HepG2 (cell line): ENCODE results near the gene OTUD4. TPM values are rescaled to one million over a fixed set of nuclear protein-coding genes. Genes with fewer than 3 reads are reported as not detected.

ENCODE experiments used
- ATAC-seq: fragments of 200-7000 bp; cut with Tn5 transposase; 3 replicates; pipeline ENCODE4 v1.9.1; 2020; ENCODE audit warnings: mild to moderate bottlenecking, moderate library complexity
- BruUV-seq: library from RNA; stranded (reverse); fragments of 400-500 nt; replicated peaks from 2 replicates; lab custom pipeline; 2021; lab: Mats Ljungman, UMichigan
- CTCF ChIA-PET: fragments of 300-600 bp; formaldehyde crosslinking; extraction: SDS; loops from one replicate; lab custom pipeline; 2021; ENCODE audit warnings: low total read pairs, inconsistent platforms, low intra/inter-chr PET ratio; lab: Yijun Ruan, JAX
- POLR2A ChIA-PET: fragments of 350-600 bp; sonication (Branson Sonifier 250); formaldehyde crosslinking; loops from one replicate; lab custom pipeline; 2020; ENCODE audit warnings: antibody characterized with exemption, inconsistent platforms; lab: Yijun Ruan, JAX
- DNase-seq: peaks from one replicate; pipeline ENCODE4 v3.0.0-alpha.2; 2015; ENCODE audit warnings: low spot score
- FAIRE-seq: peaks from 3 replicates; lab custom pipeline; 2011; peaks lifted over from hg19 to GRCh38; lab: Jason Lieb, UNC
- H2AFZ ChIP-seq: one replicate; pipeline ENCODE4 v1.6.1; 2011; ENCODE audit warnings: low read length, inconsistent platforms
- H3K27ac ChIP-seq: fragments of 300-600 bp; 3 replicates; pipeline ENCODE4 v1.8.0; 2011; ENCODE audit warnings: mixed run types, mild to moderate bottlenecking, mixed read lengths, low read length, inconsistent platforms; ENCODE audit not compliant: insufficient read depth; ENCODE audit errors: extremely low read length
- H3K27me3 ChIP-seq, 2 experiments: fragments of 200-600 bp in 1 of 2; 2 replicates in 1 of 2; 3 replicates in 1 of 2; pipeline versions ENCODE4 v1.6.0 to v1.8.0; 2011; ENCODE audit warnings: low read length in 2 of 2, mild to moderate bottlenecking in 2 of 2, moderate library complexity in 2 of 2, inconsistent platforms in 1 of 2; ENCODE audit not compliant: insufficient read depth in 2 of 2, control insufficient read depth in 1 of 2
- H3K36me3 ChIP-seq, 2 experiments: fragments of 200-600 bp in 1 of 2; replicated peaks in 1 of 2; 2 replicates in 1 of 2; 3 replicates in 1 of 2; pipeline versions ENCODE4 v1.5.1 to v1.8.0; 2011; ENCODE audit warnings: low read length in 2 of 2, inconsistent platforms in 1 of 2; ENCODE audit not compliant: insufficient read depth in 2 of 2, control insufficient read depth in 1 of 2
- H3K4me1 ChIP-seq: 2 replicates; pipeline ENCODE4 v1.5.1; 2012; ENCODE audit warnings: low read length, inconsistent platforms; ENCODE audit not compliant: insufficient read depth
- H3K4me2 ChIP-seq: 2 replicates; pipeline ENCODE4 v1.6.0; 2011; ENCODE audit warnings: low read depth, low read length, inconsistent platforms
- H3K4me3 ChIP-seq, 3 experiments: fragments of 200-600 bp in 1 of 3; sonication (generic), shearing (Covaris generic) in 1 of 3; replicated peaks in 1 of 3; 2 replicates each; pipeline ENCODE4 v1.5.1; 2011 to 2016; ENCODE audit warnings: low read length in 3 of 3, inconsistent platforms in 2 of 3, low read depth in 2 of 3, mild to moderate bottlenecking in 2 of 3, control low read depth in 1 of 3, mixed read lengths in 1 of 3; ENCODE audit not compliant: insufficient read depth in 1 of 3
- H3K79me2 ChIP-seq: one replicate; pipeline ENCODE4 v1.6.1; 2011; ENCODE audit warnings: low read length, inconsistent platforms; ENCODE audit not compliant: insufficient read depth
- H3K9ac ChIP-seq: 2 replicates; pipeline ENCODE4 v1.6.0; 2011; ENCODE audit warnings: mild to moderate bottlenecking, low read depth, low read length, inconsistent platforms; ENCODE audit not compliant: insufficient read depth
- H3K9me3 ChIP-seq: 2 replicates; pipeline ENCODE4 v1.5.1; 2012; ENCODE audit warnings: mild to moderate bottlenecking, low read length
- H4K20me1 ChIP-seq: 2 replicates; pipeline ENCODE4 v1.6.0; 2011; ENCODE audit warnings: inconsistent platforms, mild to moderate bottlenecking, low read length, moderate library complexity; ENCODE audit not compliant: insufficient read depth
- CAMTA2 ChIP-seq: sonication (generic); formaldehyde crosslinking; IDR thresholded peaks from 2 replicates; pipeline ENCODE4 v1.4.0; 2020; ENCODE audit warnings: mild to moderate bottlenecking, missing genetic modification reagents, borderline replicate concordance
- HNRNPK ChIP-seq: fragments of 200-400 bp; formaldehyde crosslinking; IDR thresholded peaks from 2 replicates; pipeline ENCODE4 v1.6.1; 2018; ENCODE audit warnings: low read length, low read depth, moderate library complexity, mild to moderate bottlenecking; ENCODE audit not compliant: poor library complexity, severe bottlenecking
- KDM5A ChIP-seq: fragments of 200-600 bp; sonication (generic); IDR thresholded peaks from 2 replicates; pipeline ENCODE4 v1.7.0; 2018; ENCODE audit warnings: antibody characterized with exemption, mild to moderate bottlenecking, low read length, borderline replicate concordance
- NFE2L1 ChIP-seq: sonication (generic); formaldehyde crosslinking; IDR thresholded peaks from 2 replicates; pipeline ENCODE4 v1.4.0; 2020; ENCODE audit warnings: missing genetic modification reagents, mild to moderate bottlenecking, borderline replicate concordance
- POLR2A ChIP-seq, 2 experiments: IDR thresholded peaks; 2 replicates each; pipeline ENCODE4 v1.6.1; 2011; ENCODE audit warnings: low read depth in 2 of 2, low read length in 2 of 2, mild to moderate bottlenecking in 1 of 2, moderate library complexity in 1 of 2; ENCODE audit not compliant: insufficient read depth in 1 of 2
- RAD51 ChIP-seq: fragments of 450-650 bp; IDR thresholded peaks from 2 replicates; pipeline ENCODE4 v1.6.1; 2016; ENCODE audit warnings: borderline replicate concordance
- ZEB1 ChIP-seq: IDR thresholded peaks from 2 replicates; pipeline ENCODE4 v1.6.1; 2012; ENCODE audit warnings: mild to moderate bottlenecking, low read depth, inconsistent platforms; ENCODE audit not compliant: insufficient replicate concordance
- ZHX1 ChIP-seq: sonication (generic); formaldehyde crosslinking; IDR thresholded peaks from 2 replicates; pipeline ENCODE4 v1.8.1; 2022; ENCODE audit warnings: low read depth, mild to moderate bottlenecking, missing genetic modification reagents
- WGBS: methylation state at CpG from one replicate; pipeline ENCODE4 v1.1.6; 2017; ENCODE audit warnings: low lambda C conversion rate; 5-methylcytosine and 5-hydroxymethylcytosine counted together
- in situ Hi-C: cut with HindIII; loops from 2 replicates; pipeline ENCODE4 v1.10.0; 2017; ENCODE audit warnings: low pct_unique_long_range_greater_than_20kb; ENCODE audit not compliant: extremely low pct_ligation_motif_present
- intact Hi-C: fragments of 100-400 bp; cut with micrococcal nuclease; formaldehyde crosslinking; loops from one replicate; pipeline ENCODE4 v1.10.0; 2022; ENCODE audit not compliant: unreplicated experiment
- polyA plus RNA-seq, 8 experiments: library from polyadenylated mRNA; depleted of rRNA in 3 of 8; stranded (reverse) in 7 of 8; unstranded in 1 of 8; fragments of >200 nt; fragmentation: Illumina TruSeq in 4 of 8; extraction: Trizol in 4 of 8; gene quantifications; 2 replicates each; pipeline versions ENCODE4 v1.2.1 to v1.2.3, GENCODE V29; 2011 to 2016; ENCODE audit warnings: low read depth in 4 of 8, missing spikeins in 1 of 8, mixed read lengths in 1 of 8; ENCODE audit not compliant: insufficient read depth in 1 of 8
- total RNA-seq, 5 experiments: library from RNA; depleted of rRNA; stranded (reverse); fragments of >200 nt; fragmentation: Illumina TruSeq; extraction: Trizol; gene quantifications; 2 replicates each; pipeline ENCODE4 v1.2.3, GENCODE V29; 2016; ENCODE audit warnings: low read depth in 1 of 5

The OTUD4 gene
- total and polyA plus RNA-seq, 2 of the 13 experiments (the other 11 are each of a cell fraction or from before 2014, with no cell fraction given), result 16.1 to 18.0 TPM

GRCh38 chr4:145178740-145179280 is 1.6 kb downstream of the OTUD4 start:
- Histone ChIP-seq H3K4me2 (peak overlapping the region; percentile 99), H4K20me1 (peaks cover 20% of the 10 kb centered on the region), H3K79me2 (peaks cover 55% of the 10 kb centered on the region), H3K9me3 (no peaks in the 10 kb centered on the region), H3K9ac (peak overlapping the region; percentile 87), H3K4me1 (peaks cover 31% of the 10 kb centered on the region), H3K27me3 (peaks cover 0 to 4% of the 10 kb centered on the region in 2 experiments; a peak in 1 of 5 replicates), H2AFZ (no peak overlapping the region), H3K27ac (peak overlapping the region; percentile 92), H3K36me3 (peaks cover 0 to 16% of the 10 kb centered on the region in 2 experiments; a peak in 1 of 5 replicates), H3K4me3 (peak overlapping the region; percentile 75 to 84 (median 78))
- in situ Hi-C loops, result no loop called here
- 1% methylated on average over 5 of the region's 5 CpGs for WGBS
- BruUV-seq, result no TSS peak
- DNase-seq (no peak), ATAC-seq (no peak), FAIRE-seq (no peak)
- ChIA-PET POLR2A (interaction anchor here (1.2 to 1.4 kb wide), 2 partner anchors 81 kb away, joined by 5 to 8 read pairs; partner anchors contain the start of genes ABCE1 and ANAPC10), CTCF (no interaction called here)
- intact Hi-C loops, result loop anchor here (2.0 kb wide), 1 partner anchor 80 kb away; the partner anchor contains the start of genes ABCE1 and ANAPC10
- no peak for TF ChIP-seq HNRNPK
- no peak for TF ChIP-seq RAD51
- no peak for TF ChIP-seq ZHX1 (CRISPR knock-in tag)
- TF ChIP-seq ZEB1, result peak; percentile 14
- peak in 1 of 2 experiments; percentile 12; a peak in 1 of 4 replicates for TF ChIP-seq POLR2A (IDR thresholded peaks at IDR 0.05; ENCODE audit: insufficient read depth in 1 of 2, low read depth in 2 of 2, low read length in 2 of 2)
- no peak for TF ChIP-seq CAMTA2 (CRISPR knock-in tag)
- TF ChIP-seq NFE2L1, result no peak
- 0 out of 2 replicates have a peak, but pooled peaks have one; percentile 14 for TF ChIP-seq KDM5A
